H1 (cell line): ENCODE measurements around the gene SHROOM3. TPM values are rescaled to one million over a fixed set of nuclear protein-coding genes. Genes with fewer than 3 reads are reported as not detected.

ENCODE experiments used
- CTCF ChIA-PET: fragments of 300-600 bp; sonication (Branson Sonifier 250); formaldehyde crosslinking; loops from one replicate; lab custom pipeline; 2021; ENCODE audit not compliant: partially characterized antibody; lab: Charles Lee
- POLR2A ChIA-PET: fragments of 300-600 bp; sonication (Branson Sonifier 250); formaldehyde crosslinking; loops from one replicate; lab custom pipeline; 2021; ENCODE audit warnings: inconsistent platforms; ENCODE audit not compliant: partially characterized antibody; lab: Charles Lee
- DNase-seq, 2 experiments: peaks; one replicate each; pipeline versions ENCODE4 v3.0.0 to v3.0.0-alpha.2; 2010 to 2022; ENCODE audit warnings: low spot score in 2 of 2, low read depth in 1 of 2, mixed read lengths in 1 of 2
- FAIRE-seq: peaks from 2 replicates; lab custom pipeline; 2011; peaks lifted over from hg19 to GRCh38; lab: Jason Lieb, UNC
- H2AFZ ChIP-seq: 2 replicates; pipeline ENCODE4 v1.8.1; 2012; ENCODE audit warnings: low read length, inconsistent platforms
- H2AK5ac ChIP-seq: 2 replicates; pipeline ENCODE4 v1.6.1; 2013; ENCODE audit warnings: low read depth, low read length
- H2BK120ac ChIP-seq: replicated peaks from 2 replicates; pipeline ENCODE3; 2013; ENCODE audit warnings: low read depth, low read length, inconsistent platforms
- H2BK12ac ChIP-seq: 2 replicates; pipeline ENCODE4 v1.6.1; 2013; ENCODE audit warnings: low read depth, low read length
- H2BK15ac ChIP-seq: 2 replicates; pipeline ENCODE4 v1.6.1; 2013; ENCODE audit warnings: low read length
- H2BK20ac ChIP-seq: 2 replicates; pipeline ENCODE4 v1.6.1; 2013; ENCODE audit warnings: low read length
- H2BK5ac ChIP-seq: 2 replicates; pipeline ENCODE4 v1.6.1; 2013; ENCODE audit warnings: low read depth, low read length
- H3K14ac ChIP-seq: 2 replicates; pipeline ENCODE4 v1.6.1; 2013; ENCODE audit warnings: inconsistent platforms; ENCODE audit not compliant: insufficient read length
- H3K18ac ChIP-seq: 2 replicates; pipeline ENCODE4 v1.6.1; 2013; ENCODE audit warnings: low read length; ENCODE audit errors: extremely low read depth
- H3K23ac ChIP-seq: 2 replicates; pipeline ENCODE4 v1.6.1; 2013; ENCODE audit warnings: inconsistent platforms; ENCODE audit not compliant: insufficient read length
- H3K23me2 ChIP-seq: 2 replicates; pipeline ENCODE4 v1.6.1; 2013; ENCODE audit warnings: low read depth, low read length
- H3K27ac ChIP-seq: 2 replicates; pipeline ENCODE4 v1.6.1; 2011; ENCODE audit warnings: low read depth, low read length, inconsistent platforms
- H3K27me3 ChIP-seq, 4 experiments: replicated peaks in 1 of 4; 1 replicate in 1 of 4; 2 replicates in 3 of 4; pipeline versions ENCODE4 v1.6.1 to v1.8.1; 2011 to 2013; ENCODE audit warnings: low read length in 3 of 4, mild to moderate bottlenecking in 3 of 4, inconsistent platforms in 2 of 4, mixed read lengths in 2 of 4, moderate library complexity in 1 of 4; ENCODE audit not compliant: control insufficient read depth in 3 of 4, insufficient read depth in 3 of 4; ENCODE audit errors: extremely low read depth in 1 of 4
- H3K36me3 ChIP-seq, 4 experiments: 2 replicates each; pipeline versions ENCODE4 v1.6.1 to v1.8.1; 2011 to 2013; ENCODE audit warnings: mild to moderate bottlenecking in 4 of 4, low read length in 3 of 4, moderate library complexity in 2 of 4, control low read depth in 1 of 4, inconsistent platforms in 1 of 4; ENCODE audit not compliant: insufficient read depth in 4 of 4, control insufficient read depth in 2 of 4
- H3K4ac ChIP-seq: replicated peaks from 2 replicates; pipeline ENCODE3; 2013; ENCODE audit warnings: low read length, low read depth, mixed read lengths, inconsistent platforms; ENCODE audit not compliant: insufficient read length
- H3K4me1 ChIP-seq, 4 experiments: replicated peaks in 1 of 4; 1 replicate in 1 of 4; 2 replicates in 3 of 4; pipeline versions ENCODE4 v1.6.1 to v1.8.1; 2011 to 2013; ENCODE audit warnings: low read length in 3 of 4, inconsistent platforms in 2 of 4, mixed read lengths in 1 of 4; ENCODE audit not compliant: insufficient read depth in 4 of 4, control insufficient read depth in 3 of 4
- H3K4me2 ChIP-seq, 2 experiments: 2 replicates each; pipeline versions ENCODE4 v1.6.1 to v1.8.1; 2011 to 2013; ENCODE audit warnings: low read depth in 2 of 2, low read length in 2 of 2, control low read depth in 1 of 2, inconsistent platforms in 1 of 2, mild to moderate bottlenecking in 1 of 2; ENCODE audit not compliant: insufficient read depth in 1 of 2
- H3K4me3 ChIP-seq, 4 experiments: fragments of 200-600, 300-600 bp in 1 of 4; sonication (generic), shearing (Covaris generic), sonication (Bioruptor Twin) in 1 of 4; 2 replicates each; pipeline versions ENCODE4 v1.5.1 to v1.8.1; 2011 to 2016; ENCODE audit warnings: low read length in 4 of 4, low read depth in 3 of 4, control low read depth in 2 of 4, inconsistent platforms in 2 of 4, mild to moderate bottlenecking in 2 of 4, mixed read lengths in 1 of 4, moderate library complexity in 1 of 4; ENCODE audit not compliant: insufficient read depth in 2 of 4; ENCODE audit errors: extremely low read depth in 1 of 4
- H3K56ac ChIP-seq: replicated peaks from 2 replicates; pipeline ENCODE3; 2013; ENCODE audit warnings: low read depth, mild to moderate bottlenecking, mixed read lengths, low read length, inconsistent platforms; ENCODE audit not compliant: insufficient read length
- H3K79me1 ChIP-seq: 2 replicates; pipeline ENCODE4 v1.6.1; 2013; ENCODE audit warnings: low read depth, low read length, control low read depth
- H3K79me2 ChIP-seq, 2 experiments: 2 replicates each; pipeline versions ENCODE4 v1.6.1 to v1.8.1; 2012 to 2013; ENCODE audit warnings: low read length in 2 of 2, mild to moderate bottlenecking in 2 of 2, inconsistent platforms in 1 of 2; ENCODE audit not compliant: insufficient read depth in 2 of 2, control insufficient read depth in 1 of 2
- H3K9ac ChIP-seq, 4 experiments: replicated peaks in 1 of 4; 1 replicate in 1 of 4; 2 replicates in 3 of 4; pipeline versions ENCODE4 v1.6.1 to v1.8.1; 2011 to 2013; ENCODE audit warnings: low read depth in 3 of 4, low read length in 3 of 4, control low read depth in 2 of 4, mild to moderate bottlenecking in 2 of 4, moderate library complexity in 2 of 4, inconsistent platforms in 1 of 4; ENCODE audit errors: extremely low read depth in 1 of 4
- H3K9me3 ChIP-seq, 2 experiments: 2 replicates each; pipeline versions ENCODE4 v1.6.1 to v1.8.1; 2012 to 2013; ENCODE audit warnings: mild to moderate bottlenecking in 2 of 2, moderate library complexity in 2 of 2, control low read depth in 1 of 2, inconsistent platforms in 1 of 2, low read depth in 1 of 2, low read length in 1 of 2, mixed read lengths in 1 of 2; ENCODE audit not compliant: insufficient read depth in 2 of 2
- H4K20me1 ChIP-seq, 2 experiments: replicated peaks in 1 of 2; 2 replicates each; pipeline versions ENCODE3 to v1.8.1; 2011 to 2013; ENCODE audit warnings: inconsistent platforms in 2 of 2, low read length in 2 of 2, mild to moderate bottlenecking in 1 of 2; ENCODE audit not compliant: insufficient read depth in 2 of 2, control insufficient read depth in 1 of 2
- H4K5ac ChIP-seq: 2 replicates; pipeline ENCODE4 v1.6.1; 2013; ENCODE audit warnings: low read length, low read depth, mixed read lengths, inconsistent platforms; ENCODE audit not compliant: insufficient read length
- H4K8ac ChIP-seq: 2 replicates; pipeline ENCODE4 v1.8.0; 2013; ENCODE audit warnings: mild to moderate bottlenecking, moderate library complexity, low read length, inconsistent platforms; ENCODE audit not compliant: insufficient read depth; ENCODE audit errors: extremely low read depth
- H4K91ac ChIP-seq: replicated peaks from 2 replicates; pipeline ENCODE3; 2013; ENCODE audit warnings: low read length, mixed read lengths, inconsistent platforms; ENCODE audit not compliant: insufficient read length
- ATF2 ChIP-seq: IDR thresholded peaks from 2 replicates; pipeline ENCODE4 v1.6.1; 2012; ENCODE audit warnings: low read length, inconsistent platforms
- JUN ChIP-seq: IDR thresholded peaks from 2 replicates; pipeline ENCODE4 v1.6.1; 2011; ENCODE audit warnings: low read depth, mild to moderate bottlenecking, improper control_type of control experiment, low read length
- SIN3A ChIP-seq, 2 experiments: IDR thresholded peaks in 1 of 2; conservative IDR thresholded peaks in 1 of 2; 2 replicates each; pipeline ENCODE4 v1.6.1; 2011 to 2012; ENCODE audit warnings: low read length in 2 of 2, improper control_type of control experiment in 1 of 2, low read depth in 1 of 2, mild to moderate bottlenecking in 1 of 2
- WGBS, 2 experiments: shearing (Covaris generic) in 1 of 2; methylation state at CpG; one replicate each; pipeline versions ENCODE4 v1.1.6 to v1.1.7; 2013 to 2015; ENCODE audit warnings: low lambda C conversion rate in 2 of 2, mixed read lengths in 2 of 2, inconsistent platforms in 1 of 2, low coverage in 1 of 2, missing lambda C conversion rate in 1 of 2; ENCODE audit not compliant: insufficient replicate concordance in 2 of 2, insufficient coverage in 1 of 2, insufficient read length in 1 of 2; ENCODE audit errors: extremely low coverage in 1 of 2, missing lambda C conversion rate in 1 of 2; 5-methylcytosine and 5-hydroxymethylcytosine counted together
- polyA plus RNA-seq, 7 experiments: library from polyadenylated mRNA; depleted of rRNA in 3 of 7; stranded (reverse) in 5 of 7; unstranded in 2 of 7; fragments of >200 nt in 5 of 7; fragments of 200-250 nt in 2 of 7; gene quantifications; 1 replicate in 5 of 7; 2 replicates in 1 of 7; 4 replicates in 1 of 7; pipeline versions ENCODE4 v1.2.1 to v1.2.3, GENCODE V29; 2011 to 2013; ENCODE audit warnings: missing spikeins in 2 of 7, mixed read lengths in 2 of 7
- total RNA-seq: library from RNA; stranded (reverse); fragmentation: NEBNext Ultra II Directional; extraction: Animal tissue kit (Norgen Biotek cat#: 25700); gene quantifications from 2 replicates; pipeline ENCODE4 v1.2.1, GENCODE V29; 2021

SHROOM3 gene
- total and polyA plus RNA-seq, 2 of the 8 experiments (the other 6 are each of a cell fraction or from before 2014, with no cell fraction given) = 15.8 to 34.0 TPM

DNA sequence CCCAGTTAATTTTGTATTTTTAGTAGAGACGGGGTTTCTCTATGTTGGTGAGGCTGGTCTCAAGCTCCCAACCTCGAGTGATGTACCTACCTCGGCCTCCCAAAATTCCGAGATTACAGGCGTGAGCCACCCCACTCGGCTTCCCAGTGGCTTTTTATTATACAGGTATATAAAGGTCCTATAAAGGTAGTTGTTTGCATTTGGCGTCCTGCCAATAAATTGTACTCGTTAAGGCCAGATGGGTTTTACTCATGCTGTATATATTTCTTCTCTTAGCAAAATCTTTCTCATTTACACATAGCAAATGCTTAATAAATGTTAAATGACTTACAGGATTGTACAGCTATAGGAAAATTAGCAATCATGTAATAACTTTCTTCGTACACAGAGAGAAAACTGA is 6.9 kb downstream of the SHROOM3 start:
- no peak overlapping the region for H2BK5ac ChIP-seq
- no peak overlapping the region for H2BK15ac ChIP-seq
- ChIA-PET POLR2A (no interaction called here), CTCF (interaction anchor here (0.7 to 3.4 kb wide), 4 partner anchors 11 to 63 kb away, joined by 3 to 23 read pairs (median 13); no protein-coding TSS in a partner anchor)
- H3K4ac ChIP-seq = no peak overlapping the region
- H3K9ac ChIP-seq = no peak overlapping the region
- no peaks in the 10 kb centered on the region for H3K27me3 ChIP-seq
- H3K23me2 ChIP-seq = no peaks in the 10 kb centered on the region
- no peak overlapping the region for H3K23ac ChIP-seq
- DNase-seq (no peak), FAIRE-seq (no peak)
- no peak overlapping the region for H4K5ac ChIP-seq
- H2BK20ac ChIP-seq = no peak overlapping the region
- no peaks in the 10 kb centered on the region for H4K20me1 ChIP-seq
- 92% methylated on average over 9 of the region's 9 CpGs; no CpG with 5 or more reads in 1 of the 2 experiments for WGBS, 2 experiments
- peaks cover 0 to 3% (median 0%) of the 10 kb centered on the region in 4 experiments; a peak in 1 of 7 replicates for H3K4me1 ChIP-seq
- H2BK120ac ChIP-seq = no peak overlapping the region
- no peaks in the 10 kb centered on the region for H3K79me1 ChIP-seq
- H3K56ac ChIP-seq = no peak overlapping the region
- no peak overlapping the region for H3K18ac ChIP-seq
- no peak overlapping the region for H2BK12ac ChIP-seq
- H4K8ac ChIP-seq = no peak overlapping the region
- no peaks in the 10 kb centered on the region for H3K79me2 ChIP-seq
- no peak overlapping the region for H3K27ac ChIP-seq
- TF ChIP-seq JUN = no peak
- TF ChIP-seq ATF2 = no peak
- no peak for TF ChIP-seq SIN3A (conservative IDR thresholded peaks at IDR 0.05 in 1 of 2, IDR thresholded peaks at IDR 0.05 in 1 of 2; ENCODE audit: low read depth in 1 of 2, low read length in 2 of 2)
- H2AFZ ChIP-seq = no peak overlapping the region
- H3K4me2 ChIP-seq = no peak overlapping the region
- peaks cover 0 to 4% (median 0%) of the 10 kb centered on the region in 4 experiments; a peak in 2 of 8 replicates for H3K36me3 ChIP-seq
- no peak overlapping the region for H4K91ac ChIP-seq
- no peak overlapping the region for H2AK5ac ChIP-seq
- H3K9me3 ChIP-seq = no peaks in the 10 kb centered on the region
- no peak overlapping the region for H3K4me3 ChIP-seq
- no peak overlapping the region for H3K14ac ChIP-seq
